Vagina (tissue), 2 donors: ENCODE data around the gene SUPT20HL2. TPM values are rescaled to one million over a fixed set of nuclear protein-coding genes. Genes with fewer than 3 reads are reported as not detected.

Experiments
- DNase-seq, 2 donors: peaks; one replicate each; pipeline ENCODE4 v3.0.0-alpha.2; 2017; ENCODE audit errors: extremely low spot score in 2 of 2
- H3K27ac ChIP-seq: fragments of 200-600 bp; sonication (generic); one replicate; pipeline ENCODE4 v1.5.1; 2019
- H3K27me3 ChIP-seq: fragments of 200-600 bp; sonication (generic); one replicate; pipeline ENCODE4 v1.5.1; 2019
- H3K36me3 ChIP-seq, 2 donors: fragments of 200-600 bp; sonication (generic); one replicate each; pipeline ENCODE4 v1.5.1; 2017 to 2019
- H3K4me1 ChIP-seq: fragments of 200-600 bp; sonication (generic); one replicate; pipeline ENCODE4 v1.5.1; 2019
- H3K4me3 ChIP-seq, 2 donors: fragments of 200-600 bp; sonication (generic); 1 replicate in 1 of 2; 2 replicates in 1 of 2; pipeline ENCODE4 v1.5.1; 2016 to 2019
- H3K9me3 ChIP-seq: fragments of 200-600 bp; sonication (generic); one replicate; pipeline ENCODE4 v1.5.1; 2019
- CTCF ChIP-seq, 3 experiments: fragments of 450-650 bp in 2 of 3; fragments of 200-600 bp in 1 of 3; sonication (generic) in 1 of 3; IDR thresholded peaks; one replicate each; pipeline ENCODE4 v1.5.1; 2017 to 2019; ENCODE audit warnings: antibody characterized with exemption in 3 of 3, mild to moderate bottlenecking in 2 of 3, moderate library complexity in 2 of 3
- POLR2A ChIP-seq, 2 donors: fragments of 450-650 bp; IDR thresholded peaks; one replicate each; pipeline ENCODE4 v1.6.1; 2017; ENCODE audit warnings: antibody characterized with exemption in 2 of 2, mild to moderate bottlenecking in 2 of 2, moderate library complexity in 2 of 2
- POLR2AphosphoS5 ChIP-seq, 2 donors: sonication (generic); formaldehyde crosslinking; IDR thresholded peaks; one replicate each; pipeline ENCODE4 v1.9.0; 2017; ENCODE audit warnings: antibody characterized with exemption in 2 of 2, mild to moderate bottlenecking in 2 of 2, low read depth in 1 of 2; ENCODE audit not compliant: insufficient read depth in 1 of 2
- intact Hi-C: fragments of 100-400 bp; cut with DNase I; formaldehyde crosslinking; loops from one replicate; pipeline ENCODE4 v1.15.1; 2023
- total RNA-seq: library from RNA; depleted of rRNA; stranded (reverse); fragments of >200 nt; gene quantifications from one replicate; pipeline ENCODE4 v1.2.3, GENCODE V29; 2016

The SUPT20HL2 gene
- total RNA-seq, 1 donor from 2014 or later, result not detected

GRCh38 chrX:24350217-24350616 is 36.3 kb upstream of the SUPT20HL2 start:
- no peak for DNase-seq
- H3K36me3 ChIP-seq, result no peaks in the 10 kb centered on the region
- H3K4me3 ChIP-seq, result no peak overlapping the region
- intact Hi-C loops, result no loop called here
- H3K27ac ChIP-seq, result no peak overlapping the region
- H3K4me1 ChIP-seq, result no peaks in the 10 kb centered on the region
- H3K9me3 ChIP-seq, result no peaks in the 10 kb centered on the region
- TF ChIP-seq POLR2A (IDR thresholded peaks at IDR 0.05) (no peak), CTCF (IDR thresholded peaks at IDR 0.05) (no peak), POLR2AphosphoS5 (IDR thresholded peaks at IDR 0.05; ENCODE audit: insufficient read depth in 1 of 2, low read depth in 1 of 2) (no peak)
- no peaks in the 10 kb centered on the region for H3K27me3 ChIP-seq

- H3K4me3 ChIP-seq, result no peak overlapping the region
- TF ChIP-seq CTCF (IDR thresholded peaks at IDR 0.05), result no peak
- TF ChIP-seq POLR2A (IDR thresholded peaks at IDR 0.05), result no peak
- no peak for TF ChIP-seq POLR2AphosphoS5 (IDR thresholded peaks at IDR 0.05; ENCODE audit: insufficient read depth in 1 of 2, low read depth in 1 of 2)
- H3K36me3 ChIP-seq, result no peaks in the 10 kb centered on the region
- no peaks in the 10 kb centered on the region for H3K27me3 ChIP-seq
- intact Hi-C loops, result no loop called here
- no peak for DNase-seq
- no peak overlapping the region for H3K27ac ChIP-seq
- H3K9me3 ChIP-seq, result no peaks in the 10 kb centered on the region
- no peaks in the 10 kb centered on the region for H3K4me1 ChIP-seq
These were observed 34.0 kb upstream of the SUPT20HL2 start for GRCh38 chrX:24347881-24348280.

DNA sequence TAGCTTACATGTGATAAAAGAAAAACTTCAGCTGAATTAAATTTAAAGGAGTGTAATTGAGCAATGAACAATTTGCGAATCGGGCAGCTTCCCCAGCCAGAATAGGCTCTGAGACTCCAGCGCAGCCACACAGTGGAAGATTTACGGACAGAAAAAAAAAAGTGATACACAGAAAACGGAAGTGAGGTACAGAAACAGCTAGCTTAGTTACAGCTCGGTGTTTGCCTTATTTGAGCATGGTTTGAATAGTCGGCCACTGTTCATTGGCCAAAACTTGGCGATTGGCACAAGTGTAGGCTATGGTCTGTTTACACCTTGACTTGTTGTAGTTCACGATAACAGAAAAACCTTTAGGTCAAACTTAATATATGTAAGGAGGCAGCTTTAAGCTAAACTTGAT is 29.9 kb upstream of the SUPT20HL2 start:
- TF ChIP-seq POLR2A (IDR thresholded peaks at IDR 0.05) (no peak), CTCF (IDR thresholded peaks at IDR 0.05) (no peak), POLR2AphosphoS5 (IDR thresholded peaks at IDR 0.05; ENCODE audit: insufficient read depth in 1 of 2, low read depth in 1 of 2) (no peak)
- Histone ChIP-seq H3K27me3 (no peaks in the 10 kb centered on the region), H3K4me1 (no peaks in the 10 kb centered on the region), H3K4me3 (no peak overlapping the region), H3K36me3 (no peaks in the 10 kb centered on the region), H3K27ac (no peak overlapping the region), H3K9me3 (no peaks in the 10 kb centered on the region)
- no peak for DNase-seq
- intact Hi-C loops, result no loop called here

DNA sequence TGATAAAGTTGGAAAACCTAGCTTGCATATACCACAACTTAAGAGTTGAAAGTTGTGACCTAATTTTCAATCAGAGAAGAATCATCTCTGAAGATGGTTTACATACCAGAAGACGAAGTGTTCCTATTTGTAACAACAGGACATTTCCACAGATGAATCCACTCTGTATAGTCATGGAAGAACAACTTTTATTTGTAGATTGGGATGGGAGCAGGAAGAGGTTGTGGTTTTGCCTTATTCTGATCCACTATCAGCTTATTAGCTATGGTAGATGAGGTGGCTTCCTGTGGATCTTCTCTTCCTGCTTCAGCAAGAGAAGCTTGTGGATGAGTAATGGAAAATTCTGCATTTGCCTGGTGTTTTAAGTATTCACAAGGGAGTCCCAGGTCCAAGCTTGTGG is 27.9 kb upstream of the SUPT20HL2 start:
- Histone ChIP-seq H3K36me3 (no peaks in the 10 kb centered on the region), H3K9me3 (no peaks in the 10 kb centered on the region), H3K27ac (no peak overlapping the region), H3K27me3 (no peaks in the 10 kb centered on the region), H3K4me1 (no peaks in the 10 kb centered on the region), H3K4me3 (no peak overlapping the region)
- no peak for DNase-seq
- intact Hi-C loops, result no loop called here
- TF ChIP-seq POLR2A (IDR thresholded peaks at IDR 0.05) (no peak), CTCF (IDR thresholded peaks at IDR 0.05) (no peak), POLR2AphosphoS5 (IDR thresholded peaks at IDR 0.05; ENCODE audit: insufficient read depth in 1 of 2, low read depth in 1 of 2) (no peak)

DNA sequence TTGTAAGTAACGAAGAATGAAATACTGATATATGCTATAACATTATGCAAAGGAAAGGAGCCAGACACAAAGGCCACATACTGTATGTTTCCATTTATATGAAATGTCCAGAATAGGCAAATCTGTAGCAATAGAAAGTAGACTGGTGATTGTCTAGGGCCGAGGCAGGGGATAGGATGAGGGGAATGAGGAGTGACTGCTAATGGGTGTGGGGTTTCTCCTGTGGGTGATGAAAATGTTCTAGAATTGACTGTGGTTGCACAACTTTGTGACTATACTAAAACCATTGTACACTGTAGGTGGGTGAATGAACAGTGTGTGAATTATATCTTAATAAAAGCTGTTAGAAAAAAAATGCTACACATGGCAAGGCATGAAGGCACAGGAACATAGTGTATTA is 26.6 kb upstream of the SUPT20HL2 start:
- intact Hi-C loops, result no loop called here
- no peaks in the 10 kb centered on the region for H3K9me3 ChIP-seq
- H3K27ac ChIP-seq, result no peak overlapping the region
- TF ChIP-seq POLR2A (IDR thresholded peaks at IDR 0.05), result no peak
- TF ChIP-seq CTCF (IDR thresholded peaks at IDR 0.05), result no peak
- no peak for TF ChIP-seq POLR2AphosphoS5 (IDR thresholded peaks at IDR 0.05; ENCODE audit: insufficient read depth in 1 of 2, low read depth in 1 of 2)
- H3K4me3 ChIP-seq, result no peak overlapping the region
- H3K27me3 ChIP-seq, result no peaks in the 10 kb centered on the region
- H3K4me1 ChIP-seq, result no peaks in the 10 kb centered on the region
- DNase-seq, result no peak
- no peaks in the 10 kb centered on the region for H3K36me3 ChIP-seq
